ENCODE measurements around the gene CDC42SE2.
A peak's percentile ranks its signal among the peaks of the same experiment; 100 is the strongest.

The CDC42SE2 gene

GRCh38 chr5:131377346-131377745 lies 113.5 kb downstream of the CDC42SE2 start:
- TF ChIP-seq CTCF (IDR thresholded peaks at IDR 0.05), result no peak

- TF ChIP-seq CTCF (IDR thresholded peaks at IDR 0.05), result no peak
Measured at GRCh38 chr5:131377785-131378325, 114.0 kb downstream of the CDC42SE2 start.

GRCh38 chr5:131378721-131379541 lies 115.1 kb downstream of the CDC42SE2 start:
- TF ChIP-seq CTCF (IDR thresholded peaks at IDR 0.05), result no peak

- TF ChIP-seq CTCF (IDR thresholded peaks at IDR 0.05), result no peak
Measured at GRCh38 chr5:131379723-131380122, 115.9 kb downstream of the CDC42SE2 start.

- no peak for TF ChIP-seq CTCF (IDR thresholded peaks at IDR 0.05)
Measured at GRCh38 chr5:131381021-131381420, 117.2 kb downstream of the CDC42SE2 start.

- TF ChIP-seq CTCF (IDR thresholded peaks at IDR 0.05), result no peak
Measured at GRCh38 chr5:131381777-131382176, 117.9 kb downstream of the CDC42SE2 start.

GRCh38 chr5:131382407-131383395 lies 118.8 kb downstream of the CDC42SE2 start:
- TF ChIP-seq CTCF (IDR thresholded peaks at IDR 0.05), result peak; percentile 60; the same call in 1 of the 2 replicates

All from LNCAP (cell line).